ENCODE measurements around the gene CCDC177.

CCDC177 gene

GRCh38 chr14:69595336-69595735 lies 20.7 kb upstream of the CCDC177 start:
- TF ChIP-seq CTCF (IDR thresholded peaks at IDR 0.05; ENCODE audit: extremely low read depth, missing control alignments), result no peak
- DNase-seq (ENCODE audit: low spot score), result no peak

- no peak for TF ChIP-seq CTCF (IDR thresholded peaks at IDR 0.05; ENCODE audit: extremely low read depth, missing control alignments)
These were observed 20.2 kb upstream of the CCDC177 start for GRCh38 chr14:69594846-69595245.

GRCh38 chr14:69593018-69593677 lies 18.5 kb upstream of the CCDC177 start:
- DNase-seq (ENCODE audit: low spot score), result no peak
- TF ChIP-seq CTCF (IDR thresholded peaks at IDR 0.05; ENCODE audit: extremely low read depth, missing control alignments), result no peak

More at GRCh38 chr14:69594846-69595245, 20.2 kb upstream of the CCDC177 start:
- no peak for DNase-seq (ENCODE audit: low spot score)

- no peak for DNase-seq (ENCODE audit: low spot score)
- TF ChIP-seq CTCF (IDR thresholded peaks at IDR 0.05; ENCODE audit: extremely low read depth, missing control alignments), result no peak
These were observed 16.6 kb upstream of the CCDC177 start for GRCh38 chr14:69591317-69591716.

- TF ChIP-seq CTCF (IDR thresholded peaks at IDR 0.05; ENCODE audit: extremely low read depth, missing control alignments), result no peak
- no peak for DNase-seq (ENCODE audit: low spot score)
These were observed 12.7 kb upstream of the CCDC177 start for GRCh38 chr14:69587389-69587788.

GRCh38 chr14:69586404-69586803 lies 11.7 kb upstream of the CCDC177 start:
- no peak for TF ChIP-seq CTCF (IDR thresholded peaks at IDR 0.05; ENCODE audit: extremely low read depth, missing control alignments)
- no peak for DNase-seq (ENCODE audit: low spot score)

- DNase-seq (ENCODE audit: low spot score), result no peak
- no peak for TF ChIP-seq CTCF (IDR thresholded peaks at IDR 0.05; ENCODE audit: extremely low read depth, missing control alignments)
These were observed 9.7 kb upstream of the CCDC177 start for GRCh38 chr14:69584389-69584788.
